HUDEP-2 (cell line): ENCODE results near the gene DLG2.

Experiments used
- DNase-seq, 76 experiments: peaks; one replicate each; lab custom pipeline; 2025; ENCODE audit not compliant: unreplicated experiment in 76 of 76; lab: John Stamatoyannopoulos, UW

The DLG2 gene

DNA sequence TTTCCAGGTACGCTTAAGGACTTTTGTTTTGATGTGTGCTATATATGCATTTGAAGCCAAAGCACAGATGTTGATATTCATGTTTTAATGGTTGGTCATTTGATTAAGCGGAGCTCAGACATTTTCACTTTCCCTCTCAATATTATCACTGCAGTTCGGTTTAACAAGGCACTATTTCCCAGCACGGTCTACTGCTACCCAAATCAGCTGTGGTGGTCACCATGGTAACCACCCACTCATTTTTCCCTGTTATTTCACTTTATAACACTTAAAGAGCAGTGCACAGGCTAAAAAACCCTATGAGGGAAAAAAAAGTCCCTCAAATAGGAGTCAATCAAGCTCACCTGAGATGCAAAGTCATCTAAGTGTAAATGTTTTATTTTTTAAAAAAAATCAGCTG lies 1901.4 kb downstream of the DLG2 start:
- no peak for DNase-seq

DNA sequence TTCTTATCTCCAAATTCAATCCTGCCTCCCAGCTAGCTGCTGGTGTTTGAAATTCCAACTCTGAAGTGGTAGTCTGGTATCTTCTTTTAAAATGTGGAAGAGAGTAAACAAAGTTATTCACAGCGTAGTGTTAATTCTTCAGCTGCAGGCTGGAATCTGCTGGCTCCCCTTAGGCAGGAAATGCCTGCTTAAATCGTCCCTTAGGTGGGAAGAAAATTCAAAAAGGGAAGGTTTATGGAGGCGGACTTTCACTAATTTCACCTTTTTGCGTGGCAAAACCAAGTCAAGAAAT lies 1901.9 kb downstream of the DLG2 start:
- DNase-seq, result no peak

- DNase-seq, result peak in 10 of 76 experiments; percentile 2 to 26 (median 14)
Measured at GRCh38 chr11:83723999-83724398, 1903.1 kb downstream of the DLG2 start.

DNA sequence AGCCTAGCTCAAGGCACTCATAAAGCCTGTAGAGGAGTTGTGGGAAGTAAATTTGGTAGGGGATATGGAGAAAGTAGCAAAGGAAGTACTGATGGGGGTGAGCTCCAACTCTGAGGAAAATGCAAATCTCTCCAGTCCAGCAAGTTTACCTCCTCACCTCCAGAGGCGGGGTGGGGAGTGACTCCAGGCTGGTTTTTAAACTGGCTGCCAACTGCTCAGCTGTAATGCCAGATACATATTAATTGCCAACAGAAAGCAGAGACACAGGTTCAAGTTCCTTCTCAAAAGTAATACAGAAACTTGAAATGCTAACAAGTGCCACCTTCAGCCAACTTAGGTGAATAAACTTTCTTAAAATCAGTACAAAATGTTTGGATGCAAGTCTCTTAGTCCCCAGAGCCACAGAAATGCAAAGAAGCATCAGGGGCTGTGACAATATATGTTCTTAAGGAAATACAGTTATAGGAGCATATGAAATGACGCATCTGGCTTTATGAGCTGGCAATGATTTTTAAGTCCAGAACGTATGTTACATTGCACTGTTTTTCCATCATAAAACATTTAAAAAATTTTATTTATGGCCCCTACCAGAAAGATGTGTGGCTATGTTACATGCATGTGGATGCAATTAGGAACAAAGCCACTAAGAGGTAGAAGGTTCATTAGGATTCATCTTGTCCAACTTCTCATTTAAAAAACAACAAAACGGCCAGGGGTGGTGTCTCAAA lies 1904.6 kb downstream of the DLG2 start:
- DNase-seq, result no peak

DNA sequence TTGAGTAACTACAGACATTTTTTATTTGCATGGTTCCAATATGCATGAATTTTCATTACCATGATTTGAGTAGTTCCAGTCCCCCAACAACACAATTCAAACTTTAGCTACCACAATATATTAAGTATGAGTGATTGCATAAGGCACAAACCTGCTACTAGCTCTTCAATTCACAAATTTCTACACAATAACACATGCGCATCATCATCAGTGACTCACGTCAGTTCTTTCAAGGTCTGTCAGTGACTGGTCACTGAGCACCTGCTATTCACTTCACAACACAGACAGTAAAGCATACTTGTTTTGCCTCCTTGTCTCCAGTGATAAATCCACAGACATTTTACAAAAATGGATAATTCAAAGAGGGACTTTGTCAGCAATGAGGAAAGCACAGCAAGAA lies 1905.9 kb downstream of the DLG2 start:
- no peak for DNase-seq

- no peak for DNase-seq
Measured at GRCh38 chr11:83720675-83721074, 1906.5 kb downstream of the DLG2 start.

GRCh38 chr11:83717537-83717936 lies 1909.6 kb downstream of the DLG2 start:
- no peak for DNase-seq

DNA sequence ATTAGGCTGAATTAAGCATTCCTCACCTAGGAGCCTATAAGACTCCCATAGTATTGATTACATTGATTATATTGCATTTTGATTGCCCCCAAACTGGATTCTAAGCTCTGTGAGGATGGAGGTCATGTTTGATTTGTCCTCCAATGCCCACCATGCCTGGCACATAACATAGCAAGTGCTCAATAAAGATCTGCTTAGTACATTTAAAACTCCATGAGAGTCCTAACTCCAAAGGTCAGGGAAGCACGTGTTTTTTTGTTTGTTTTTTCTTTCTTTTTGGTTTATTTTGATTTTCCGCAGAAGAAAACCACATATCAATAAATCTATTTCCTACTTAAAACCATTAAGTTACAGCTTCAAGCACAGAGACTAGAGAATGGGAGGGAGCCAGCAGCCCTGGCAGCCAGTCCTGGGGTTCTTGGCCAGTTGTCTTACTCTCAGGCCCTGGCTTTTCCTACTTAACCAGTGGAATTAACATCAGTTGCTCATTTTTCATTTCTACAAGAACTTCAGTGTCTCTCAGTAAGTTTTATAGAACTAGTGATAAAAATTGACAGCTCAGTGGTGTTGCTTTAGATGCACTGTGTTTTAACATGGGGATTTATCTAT lies 1911.1 kb downstream of the DLG2 start:
- no peak for DNase-seq

- no peak for DNase-seq
Measured at GRCh38 chr11:83713708-83714107, 1913.4 kb downstream of the DLG2 start.

GRCh38 chr11:83711106-83711527 lies 1916.0 kb downstream of the DLG2 start:
- DNase-seq, result peak in 2 of 76 experiments; percentile 5 to 11

DNA sequence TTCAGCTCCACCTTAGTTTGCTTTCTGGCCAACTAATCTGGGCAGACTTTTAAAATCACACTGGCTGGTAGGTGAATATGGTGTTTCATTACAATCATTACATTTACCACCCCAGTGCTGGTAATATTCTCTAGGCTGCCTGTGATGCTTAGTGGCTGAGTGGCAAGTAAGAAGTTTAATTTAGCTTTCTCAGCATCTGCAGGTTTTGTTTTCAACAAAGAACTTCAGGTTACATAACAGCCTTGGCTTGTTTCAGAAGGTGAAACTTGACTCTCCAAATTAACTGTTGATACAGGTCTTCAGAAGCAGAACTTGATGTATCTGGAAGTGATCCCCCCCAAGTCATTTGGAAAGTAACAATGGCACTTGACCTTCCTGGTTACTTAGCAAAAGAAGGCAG lies 1917.7 kb downstream of the DLG2 start:
- no peak for DNase-seq

DNA sequence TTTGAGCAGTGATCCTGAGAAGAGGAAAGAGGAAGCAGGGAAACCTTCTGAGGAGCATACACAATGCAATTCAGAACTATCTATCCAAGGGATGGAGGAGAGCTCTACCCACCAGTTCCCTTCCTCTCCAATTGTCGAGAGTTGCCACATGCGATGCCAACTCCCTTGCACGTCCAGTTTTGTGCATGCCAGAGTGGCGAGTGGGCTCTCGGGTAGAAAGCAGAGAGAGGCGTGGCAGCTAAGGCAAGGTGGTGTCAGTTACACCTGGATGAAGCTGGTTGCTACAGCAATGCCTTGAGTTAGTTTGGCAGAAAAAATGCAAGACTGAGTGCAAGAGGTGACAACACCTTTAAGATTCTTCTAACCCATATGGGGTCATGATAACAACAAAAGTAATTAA lies 1920.6 kb downstream of the DLG2 start:
- no peak for DNase-seq

DNA sequence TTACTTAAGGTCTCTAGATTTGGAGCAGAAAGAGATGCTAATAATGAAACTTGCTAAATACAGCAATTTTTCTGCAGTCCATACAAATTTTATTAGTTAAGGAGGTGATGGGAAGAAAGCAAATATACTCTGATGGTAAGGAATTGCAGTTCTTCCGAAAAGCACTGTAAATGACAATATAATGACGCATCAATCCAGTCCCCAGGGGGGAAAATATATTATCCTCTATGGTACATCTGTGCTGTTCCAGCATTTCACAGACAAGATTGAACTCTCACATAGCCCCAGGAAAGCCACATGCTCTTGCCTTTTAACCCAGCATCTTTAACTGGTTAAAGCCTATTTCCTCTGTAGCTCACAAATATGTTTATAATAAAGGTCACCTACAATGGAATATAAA lies 1924.3 kb downstream of the DLG2 start:
- no peak for DNase-seq

GRCh38 chr11:83697518-83697917 lies 1929.6 kb downstream of the DLG2 start:
- no peak for DNase-seq

DNA sequence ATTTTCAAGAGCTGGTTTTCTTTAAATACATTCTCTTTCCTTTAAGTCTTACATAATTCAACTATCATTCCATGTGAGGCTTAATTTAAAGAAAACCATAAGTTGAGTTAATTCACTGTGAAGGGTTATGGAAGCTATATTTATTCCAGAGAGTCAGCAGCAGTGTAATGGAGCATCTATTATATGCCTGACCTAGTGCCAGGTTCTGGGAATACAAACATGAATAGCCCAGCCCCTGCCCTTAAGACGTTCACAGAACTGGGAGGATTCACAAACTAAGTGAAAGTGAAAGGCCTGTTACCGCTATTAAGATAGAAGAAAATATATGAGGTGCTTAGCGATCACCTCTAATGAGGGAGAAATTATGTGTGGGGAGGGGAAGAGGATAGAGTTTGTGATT lies 1932.1 kb downstream of the DLG2 start:
- DNase-seq, result no peak

DNA sequence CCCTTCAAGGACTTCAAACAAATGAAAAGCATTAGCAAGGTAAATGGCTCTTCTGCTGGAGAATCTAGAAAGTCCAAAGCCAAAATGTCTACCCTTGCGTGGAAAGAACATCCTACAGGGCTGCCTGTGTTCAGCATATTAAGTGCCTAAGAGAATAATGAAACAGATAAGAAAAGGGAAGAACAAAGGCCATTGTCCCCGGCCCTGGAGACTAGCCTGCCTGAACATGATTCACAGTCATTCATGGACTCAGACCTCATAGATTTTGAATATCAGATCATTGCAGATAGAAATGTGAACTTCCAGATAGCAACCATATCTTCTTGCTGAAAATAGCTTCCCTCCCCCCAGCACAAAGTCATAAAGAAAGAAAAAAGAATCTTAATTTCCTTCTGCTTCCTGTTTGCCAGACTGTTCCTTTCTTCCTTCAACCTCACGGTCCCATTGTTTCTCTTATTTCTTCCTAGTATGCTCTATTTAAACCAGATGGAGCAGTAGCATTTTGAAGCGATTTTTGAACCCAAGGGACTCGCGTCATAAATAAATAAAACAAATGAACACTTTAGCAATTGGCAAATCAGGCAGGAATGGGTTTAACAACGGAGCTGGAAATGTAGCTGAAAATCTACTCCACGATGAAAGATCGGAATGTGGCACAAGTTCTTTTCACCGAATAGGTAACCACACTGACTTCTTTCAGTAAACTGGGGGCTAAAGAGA lies 1932.8 kb downstream of the DLG2 start:
- no peak for DNase-seq

DNA sequence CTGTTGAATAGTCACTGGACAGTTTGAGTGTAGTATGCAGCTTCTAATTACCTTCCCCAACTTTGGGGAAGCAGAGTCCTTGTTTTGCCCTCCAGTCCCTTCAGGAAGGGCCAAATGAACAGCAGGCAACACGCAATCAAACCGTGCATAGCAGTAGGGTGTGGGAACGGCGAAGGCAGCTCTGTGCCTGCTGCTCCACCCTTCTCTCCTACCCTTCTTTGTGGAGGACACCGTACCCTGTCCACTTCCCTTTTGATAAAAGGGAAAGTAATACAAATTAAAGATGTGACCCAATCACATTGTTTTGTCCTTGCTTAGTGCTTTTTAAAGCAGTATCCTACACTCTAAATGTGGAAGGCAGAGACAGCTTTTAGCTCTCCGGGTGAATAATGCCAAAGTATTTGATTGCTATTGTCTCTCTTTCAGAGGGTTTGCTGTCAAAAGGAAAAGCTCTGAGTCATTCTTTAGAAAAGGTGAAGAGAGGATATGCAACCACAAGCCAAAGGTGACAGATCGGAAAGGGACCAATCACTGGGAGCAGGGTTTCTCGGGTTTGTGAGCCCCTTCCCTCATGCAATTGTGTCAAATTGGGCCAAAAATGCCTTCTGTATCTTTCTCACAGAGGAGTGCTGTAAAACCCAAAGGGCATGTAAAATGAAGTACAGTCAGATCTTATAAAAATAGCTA lies 1933.7 kb downstream of the DLG2 start:
- DNase-seq, result no peak

GRCh38 chr11:83692675-83693074 lies 1934.5 kb downstream of the DLG2 start:
- DNase-seq, result no peak

DNA sequence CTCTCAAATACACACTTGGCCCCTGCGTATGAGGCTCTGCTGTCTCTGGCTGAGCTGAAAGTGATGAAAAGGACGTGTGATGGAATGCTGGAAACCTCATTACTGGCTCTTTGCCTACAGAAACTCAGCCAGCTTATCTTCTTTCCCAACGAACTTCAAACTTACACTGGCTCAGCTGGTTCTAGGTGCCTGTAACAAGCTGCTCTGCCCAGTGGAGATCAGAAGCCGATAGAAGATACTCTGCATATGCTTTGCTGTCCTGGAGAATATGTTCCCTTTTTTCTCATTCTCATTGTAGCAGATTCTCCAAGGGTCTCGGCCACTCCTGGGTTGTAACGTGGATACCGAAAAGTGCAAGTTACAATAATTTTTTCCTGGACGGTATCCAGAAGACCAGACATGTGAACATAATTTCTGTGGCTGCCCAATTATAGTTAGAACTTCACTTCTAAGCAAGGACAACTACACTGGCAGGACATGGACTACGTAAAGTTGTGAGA lies 1935.6 kb downstream of the DLG2 start:
- DNase-seq, result no peak

DNA sequence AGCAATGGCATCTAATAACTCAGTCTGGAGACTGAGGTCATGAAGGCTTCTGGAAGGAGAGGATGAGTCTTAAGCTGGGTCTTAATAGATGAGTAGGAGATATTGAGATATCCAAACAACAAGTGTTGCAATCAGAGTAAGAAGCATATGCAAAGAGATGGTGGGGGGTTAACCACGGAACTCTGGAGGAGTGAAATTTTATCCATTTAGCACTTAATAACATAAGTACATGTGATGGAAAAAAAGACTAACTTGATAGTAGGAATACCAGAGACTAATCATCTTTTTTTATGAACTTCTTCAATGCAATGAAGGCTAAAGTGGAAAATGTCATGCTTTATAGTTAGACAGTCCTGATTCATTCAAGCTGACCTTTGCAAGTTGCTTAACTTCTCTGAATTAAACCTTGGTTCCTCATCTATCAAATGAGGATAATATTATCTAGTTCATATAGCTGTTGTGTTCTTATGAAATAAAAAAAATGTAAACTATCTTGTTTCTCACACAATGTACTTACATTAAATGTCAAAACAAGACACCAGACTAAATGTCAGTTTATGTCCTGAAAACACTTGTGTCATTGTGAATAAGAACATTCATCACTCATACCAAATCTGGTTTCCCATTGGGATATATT lies 1937.9 kb downstream of the DLG2 start:
- DNase-seq, result no peak

DNA sequence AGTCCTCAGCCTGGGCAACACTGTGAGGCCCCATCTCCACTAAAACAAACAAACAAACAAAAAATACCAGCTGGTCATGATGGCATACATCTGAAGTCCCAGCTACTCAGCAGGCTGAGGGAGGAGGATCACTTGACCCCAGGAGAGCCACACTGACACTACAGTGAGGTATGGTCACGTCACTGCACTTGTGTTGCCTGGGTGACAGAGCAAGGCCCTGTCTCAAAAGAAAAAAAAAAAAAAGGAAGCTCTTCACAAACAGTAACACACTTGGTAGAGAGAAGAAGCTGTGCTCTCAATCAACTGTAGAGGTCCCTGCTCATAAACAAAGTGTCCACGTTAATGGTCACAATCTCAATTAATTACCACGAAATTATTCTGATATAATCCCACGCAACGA lies 1939.4 kb downstream of the DLG2 start:
- DNase-seq, result no peak
